ENCODE data around the gene RGL1.

DNA sequence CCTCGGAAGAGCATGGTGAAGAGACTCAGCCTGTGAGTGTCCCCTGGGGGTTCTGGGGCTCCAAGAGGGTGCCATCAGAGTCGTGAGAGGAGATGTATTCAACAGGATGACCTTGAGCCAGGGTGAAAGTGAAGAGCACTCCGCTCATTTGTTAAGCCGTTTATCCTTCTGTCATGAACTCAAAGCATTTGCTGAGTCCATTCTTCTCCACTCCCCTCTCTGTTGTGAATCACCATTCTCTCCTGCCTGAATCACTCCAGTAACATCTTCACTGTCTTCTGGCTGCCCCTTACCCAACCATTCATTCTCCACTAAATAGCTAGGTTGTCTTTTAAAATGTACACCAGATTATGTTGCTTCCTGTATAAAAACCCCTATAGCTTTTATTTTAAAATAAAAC, 102.2 kb downstream of the RGL1 start:
- no peak for TF ChIP-seq CTCF (IDR thresholded peaks at IDR 0.05; ENCODE audit: poor library complexity)
- no peak for TF ChIP-seq EZH2 (IDR thresholded peaks at IDR 0.05; ENCODE audit: borderline replicate concordance)
